ENCODE data around the gene PPP6R1. TPM values are rescaled to one million over a fixed set of nuclear protein-coding genes. Genes with fewer than 3 reads are reported as not detected.

The PPP6R1 gene
- total and polyA plus RNA-seq, 2 of the 13 experiments (the other 11 are each of a cell fraction or from before 2014, with no cell fraction given): 25.8 to 54.0 TPM

GRCh38 chr19:55196803-55197202 is 62.0 kb downstream of the PPP6R1 start:
- Histone ChIP-seq H4K20me1 (ENCODE audit: insufficient read depth, low read length) (peaks cover under 1% of the 10 kb centered on the region; the same call in 1 of the 2 replicates), H3K27ac (ENCODE audit: extremely low read length, insufficient read depth, low read length) (no peak overlapping the region), H3K79me2 (ENCODE audit: insufficient read depth, low read length) (no peaks in the 10 kb centered on the region), H3K4me2 (ENCODE audit: low read depth, low read length) (no peak overlapping the region), H3K4me1 (ENCODE audit: insufficient read depth, low read length) (no peaks in the 10 kb centered on the region), H3K36me3 (replicated peaks in 1 of 2; ENCODE audit: control insufficient read depth in 1 of 2, insufficient read depth in 2 of 2, low read length in 2 of 2) (peaks cover 22 to 63% of the 10 kb centered on the region in 2 experiments), H3K9ac (ENCODE audit: insufficient read depth, low read depth, low read length) (no peak overlapping the region), H3K27me3 (ENCODE audit: control insufficient read depth in 1 of 2, insufficient read depth in 2 of 2, low read length in 2 of 2) (no peaks in the 10 kb centered on the region), H2AFZ (ENCODE audit: low read length) (no peak overlapping the region), H3K4me3 (replicated peaks in 1 of 3; ENCODE audit: insufficient read depth in 1 of 3, low read depth in 2 of 3, low read length in 3 of 3) (no peak overlapping the region), H3K9me3 (ENCODE audit: low read length) (no peaks in the 10 kb centered on the region)
- in situ Hi-C loops (cut with HindIII; ENCODE audit: extremely low pct_ligation_motif_present, low pct_unique_long_range_greater_than_20kb): no loop called here
- ATAC-seq (no peak), DNase-seq (ENCODE audit: low spot score) (no peak), FAIRE-seq (no peak)
- intact Hi-C loops (cut with micrococcal nuclease; ENCODE audit: unreplicated experiment): loop anchor here (1.0 kb wide), 1 partner anchor 19 kb away; no protein-coding TSS in a partner anchor
- TSS peak; percentile 29 for BruUV-seq (replicated peaks)
- TF ChIP-seq SUZ12 (IDR thresholded peaks at IDR 0.05; ENCODE audit: low read depth, low read length) (peak; percentile 26; the same call in 1 of the 2 replicates), THAP11 (CRISPR knock-in tag; IDR thresholded peaks at IDR 0.05) (peak; percentile 84), ZMYM3 (CRISPR knock-in tag; IDR thresholded peaks at IDR 0.05) (no peak), HCFC1 (IDR thresholded peaks at IDR 0.05; ENCODE audit: low read depth, low read length) (peak; percentile 21; the same call in 1 of the 2 replicates), ZNF143 (CRISPR knock-in tag; IDR thresholded peaks at IDR 0.05) (peak; percentile 77), MYNN (CRISPR knock-in tag; IDR thresholded peaks at IDR 0.05; ENCODE audit: low read depth) (no peak)
- ChIA-PET CTCF (ENCODE audit: low intra/inter-chr PET ratio, low total read pairs) (no interaction called here), POLR2A (interaction anchor here (0.5 to 6.1 kb wide), 5 partner anchors 8 to 142 kb away, joined by 3 to 28 read pairs (median 3); partner anchors contain the start of gene PTPRH)
- WGBS (ENCODE audit: low lambda C conversion rate): 95% methylated on average over 9 of the region's 10 CpGs

GRCh38 chr19:55193481-55193880 is 65.3 kb downstream of the PPP6R1 start:
- Histone ChIP-seq H3K79me2 (ENCODE audit: insufficient read depth, low read length) (no peaks in the 10 kb centered on the region), H2AFZ (ENCODE audit: low read length) (no peak overlapping the region), H3K9ac (ENCODE audit: insufficient read depth, low read depth, low read length) (no peak overlapping the region), H3K36me3 (replicated peaks in 1 of 2; ENCODE audit: control insufficient read depth in 1 of 2, insufficient read depth in 2 of 2, low read length in 2 of 2) (peaks cover 10 to 32% of the 10 kb centered on the region in 2 experiments), H3K4me3 (replicated peaks in 1 of 3; ENCODE audit: insufficient read depth in 1 of 3, low read depth in 2 of 3, low read length in 3 of 3) (no peak overlapping the region), H3K27me3 (ENCODE audit: control insufficient read depth in 1 of 2, insufficient read depth in 2 of 2, low read length in 2 of 2) (no peaks in the 10 kb centered on the region), H3K4me2 (ENCODE audit: low read depth, low read length) (no peak overlapping the region), H3K9me3 (ENCODE audit: low read length) (no peaks in the 10 kb centered on the region), H3K4me1 (ENCODE audit: insufficient read depth, low read length) (no peaks in the 10 kb centered on the region), H3K27ac (ENCODE audit: extremely low read length, insufficient read depth, low read length) (no peak overlapping the region), H4K20me1 (ENCODE audit: insufficient read depth, low read length) (no peaks in the 10 kb centered on the region)
- 93% methylated on average over 11 of the region's 12 CpGs for WGBS (ENCODE audit: low lambda C conversion rate)
- 0 out of 4 replicates have a peak, but pooled peaks of 1 of the 2 experiments have one; percentile 17 for TF ChIP-seq POLR2A (IDR thresholded peaks at IDR 0.05; ENCODE audit: insufficient read depth in 1 of 2, low read depth in 2 of 2, low read length in 2 of 2)
- no peak for TF ChIP-seq TBX2 (CRISPR knock-in tag; IDR thresholded peaks at IDR 0.05; ENCODE audit: borderline replicate concordance)
- POLR2A ChIA-PET: interaction anchor here (0.8 to 6.1 kb wide), 4 partner anchors 9 to 62 kb away, joined by 3 to 28 read pairs (median 4); no protein-coding TSS in a partner anchor
- no TSS peak for BruUV-seq (replicated peaks)
- DNase-seq (ENCODE audit: low spot score) (no peak), ATAC-seq (no peak), FAIRE-seq (no peak)
- CTCF ChIA-PET (ENCODE audit: low intra/inter-chr PET ratio, low total read pairs): no interaction called here
- in situ Hi-C loops (cut with HindIII; ENCODE audit: extremely low pct_ligation_motif_present, low pct_unique_long_range_greater_than_20kb) (no loop called here), intact Hi-C loops (cut with micrococcal nuclease; ENCODE audit: unreplicated experiment) (no loop called here)
